GM19238 (cell line): Measurements from ENCODE around the gene DALRD3.
"Not testable (repeated sequence)": the region's sequence is repeated elsewhere in the genome, so short reads cannot be mapped to it uniquely, and the experiment has no call there.

ENCODE experiments used
- DNase-seq: peaks from one replicate; pipeline ENCODE4 v3.0.0; 2011; ENCODE audit warnings: low spot score; ENCODE audit not compliant: insufficient read length

The DALRD3 gene

GRCh38 chr3:49021813-49022687, 3.7 kb upstream of the DALRD3 start, which contains the start of gene NDUFAF3:
NDUFAF3 (plus strand) TSS chr3:49022121; CDS start chr3:49022145, 24 bp downstream.
- peak; percentile 79 for DNase-seq

- DNase-seq, result peak; percentile 86
Observed at GRCh38 chr3:49021213-49021812, 2.9 kb upstream of the DALRD3 start.

DNA sequence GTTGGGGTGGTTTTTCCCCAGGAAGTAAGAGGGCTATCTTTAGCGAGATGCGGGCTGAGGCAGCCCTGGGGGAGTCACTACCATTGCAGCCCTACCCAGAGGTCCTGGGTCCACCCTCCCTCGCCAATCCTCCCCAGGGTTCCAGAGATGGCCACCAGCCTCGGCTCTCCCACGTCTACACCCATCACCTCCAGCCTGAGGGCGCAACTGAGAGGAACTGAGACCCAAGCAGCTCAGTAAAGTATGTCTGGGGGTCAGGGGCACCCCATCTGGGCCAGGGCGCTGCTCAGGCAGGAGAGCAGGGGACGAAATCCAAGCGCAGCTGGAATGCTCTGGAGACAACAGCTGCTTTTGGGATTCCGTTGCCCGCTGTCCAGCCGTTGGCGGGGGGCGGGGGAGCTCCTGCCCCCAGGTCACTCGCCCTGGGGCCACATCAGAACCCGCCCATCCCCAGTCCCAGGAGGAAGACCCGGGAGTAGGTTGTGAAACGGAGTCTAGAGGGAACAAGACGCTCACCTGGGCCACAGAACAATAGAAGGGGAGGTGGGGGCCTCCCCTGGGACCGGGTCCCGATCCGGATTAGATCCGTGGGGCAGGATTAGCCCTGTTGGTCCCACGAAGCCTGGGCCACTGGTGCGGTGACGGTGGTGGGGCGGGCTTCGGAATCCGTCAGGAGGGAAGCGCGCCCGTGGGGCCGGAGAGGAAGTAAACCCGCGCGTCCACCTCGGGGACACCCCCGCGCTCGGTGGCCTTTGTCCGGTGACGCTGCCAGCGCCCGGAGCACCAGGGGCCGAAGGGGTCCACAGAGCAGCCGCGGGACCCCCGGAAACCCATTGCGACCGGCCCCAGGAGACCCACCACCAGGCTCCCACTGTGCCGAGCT, 2.2 kb upstream of the DALRD3 start:
- peak; percentile 45 for DNase-seq

DNA sequence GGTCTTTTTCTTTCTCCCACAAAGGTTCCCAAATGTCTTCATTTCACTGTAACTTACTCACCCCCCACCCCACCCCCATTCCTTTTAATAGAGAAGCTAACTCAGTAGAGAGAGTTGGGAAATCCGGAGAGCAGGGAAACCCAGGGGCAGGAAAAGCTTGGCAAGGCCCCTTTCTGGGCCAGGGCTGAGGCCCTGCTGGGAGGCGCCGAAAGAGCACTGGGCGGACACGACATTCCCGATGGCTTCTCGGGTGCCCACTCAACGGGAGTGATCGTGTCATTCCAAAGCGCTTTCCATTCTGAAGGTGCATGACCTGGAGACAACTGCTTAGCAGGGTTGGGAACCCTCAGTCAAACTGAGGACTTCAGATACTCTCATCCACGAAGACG, 1.6 kb upstream of the DALRD3 start:
- DNase-seq, result no peak

- no peak for DNase-seq
Observed at GRCh38 chr3:49018707-49019006, 277 bp upstream of the DALRD3 start.

- DNase-seq, result no peak
Observed at GRCh38 chr3:49017229-49017970, 980 bp downstream of the DALRD3 start.

DNA sequence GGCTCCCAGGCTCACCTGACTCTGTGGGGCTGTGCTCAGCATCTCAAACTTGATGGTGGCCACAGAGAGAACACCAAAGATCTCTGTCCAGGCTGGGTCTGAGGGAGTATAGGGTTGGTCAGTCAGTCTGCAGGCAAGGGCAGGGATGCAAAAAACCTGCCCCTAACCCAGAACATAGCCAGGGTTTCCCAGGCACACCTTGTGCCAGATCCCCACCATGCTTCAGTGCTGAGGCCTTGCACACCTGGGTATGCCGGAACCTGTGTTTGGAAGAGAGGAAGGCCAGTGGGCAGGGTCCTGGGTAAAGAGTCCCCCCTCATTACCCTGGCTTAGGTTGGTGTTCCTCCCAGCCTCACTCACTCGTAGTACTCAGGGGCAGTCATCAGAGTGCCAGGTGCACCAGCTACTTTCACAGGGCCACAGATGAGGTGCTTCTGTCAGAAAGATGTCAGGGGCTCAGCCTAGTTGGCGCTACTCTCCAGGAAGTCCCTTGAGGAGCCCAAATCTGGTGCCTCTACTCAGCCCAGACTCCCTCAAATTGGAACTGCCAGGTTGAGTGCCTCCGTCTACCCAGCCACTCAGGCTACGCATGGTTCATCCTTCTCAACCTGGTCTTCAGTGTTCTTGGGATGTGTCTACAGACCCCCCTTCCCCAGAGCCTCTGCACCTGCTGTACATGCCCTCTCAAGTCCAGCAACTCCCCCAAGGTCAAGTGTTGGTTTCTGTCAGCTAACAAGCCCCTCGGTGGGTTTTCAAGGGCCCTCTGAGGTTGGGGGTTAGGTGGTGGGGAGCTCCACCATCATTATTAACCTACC, 1.8 kb downstream of the DALRD3 start:
- DNase-seq, result no peak

DNA sequence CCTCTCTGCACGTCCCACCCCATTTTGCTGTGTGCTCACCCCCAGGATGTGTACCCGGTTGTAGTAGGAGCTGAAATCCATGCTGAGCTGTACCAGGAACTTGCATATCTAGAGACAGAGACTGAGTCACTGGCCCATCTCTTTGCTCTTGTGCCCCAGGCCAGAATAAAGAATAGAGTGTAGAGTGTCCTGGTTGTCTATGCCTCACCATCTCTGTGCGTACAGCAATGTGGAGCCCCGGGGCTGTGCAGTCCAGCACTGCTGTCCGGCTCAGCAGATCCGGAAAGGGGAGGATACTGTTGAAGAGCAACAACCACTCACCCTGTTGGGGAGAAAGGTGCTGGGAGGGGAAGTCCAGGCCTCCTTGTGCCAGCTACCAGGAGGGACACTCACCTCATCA, 2.6 kb downstream of the DALRD3 start:
- DNase-seq, result no peak

DNA sequence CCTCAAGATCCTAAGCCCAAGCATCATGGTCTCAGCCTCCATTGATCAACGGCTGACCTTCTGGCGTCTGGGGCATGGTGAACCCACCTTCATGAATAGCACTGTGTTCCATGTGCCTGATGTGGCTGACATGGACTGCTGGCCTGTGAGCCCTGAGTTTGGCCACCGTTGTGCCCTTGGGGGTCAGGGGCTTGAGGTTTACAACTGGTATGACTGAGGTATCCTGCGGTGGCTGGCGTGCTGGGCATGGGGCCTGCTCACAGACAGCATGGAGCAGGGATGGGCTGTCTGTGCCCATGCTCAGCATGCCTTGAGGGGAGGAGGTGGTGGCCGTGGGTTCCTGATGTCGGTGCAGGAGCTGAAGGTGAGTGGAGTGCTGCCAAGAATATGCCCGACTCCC, 3.3 kb downstream of the DALRD3 start:
- DNase-seq, result no peak

- DNase-seq, result peak; percentile 44
Observed at GRCh38 chr3:49013738-49014660, 4.4 kb downstream of the DALRD3 start.

- DNase-seq, result no peak
Observed at GRCh38 chr3:49013113-49013737, 5.2 kb downstream of the DALRD3 start.

GRCh38 chr3:49012441-49013017, 5.9 kb downstream of the DALRD3 start:
- no peak for DNase-seq

- DNase-seq, result no peak
Observed at GRCh38 chr3:49009396-49009795, 9.0 kb downstream of the DALRD3 start.

- not testable (repeated sequence) for DNase-seq
Observed at GRCh38 chr3:49008627-49009026, 9.8 kb downstream of the DALRD3 start.

GRCh38 chr3:49007771-49008528, 10.4 kb downstream of the DALRD3 start:
- DNase-seq, result peak; percentile 77

- peak; percentile 95 for DNase-seq
Observed at GRCh38 chr3:49007068-49007770, 11.2 kb downstream of the DALRD3 start, which contains the start of gene WDR6. WDR6 (plus strand) TSS chr3:49007391; CDS start chr3:49007432, 41 bp downstream.
